ENCODE data around the gene TMPRSS3.

GRCh38 chr21:42430521-42430920 lies 34.7 kb upstream of the TMPRSS3 start:
- TF ChIP-seq CTCF (IDR thresholded peaks at IDR 0.05) = no peak
- TF ChIP-seq POLR2A (IDR thresholded peaks at IDR 0.05) = no peak
- no peak for TF ChIP-seq POLR2AphosphoS5 (IDR thresholded peaks at IDR 0.05)
